Activated naive CD4-positive, alpha-beta T cell treated with anti-CD3 and anti-CD28 coated beads, Interleukin-2, amount 10 ng/mL, durations not matched to agents 7 days and 5 days (primary cell): ENCODE measurements around the gene ALG14.

Experiments used
- CTCF ChIA-PET: fragments of 350-600 bp; sonication (Branson Sonifier 250); formaldehyde crosslinking; loops from one replicate; lab custom pipeline; 2021; ENCODE audit warnings: antibody characterized with exemption; lab: Charles Lee
- DNase-seq: peaks from one replicate; pipeline ENCODE4 v3.0.0-alpha.2; 2020
- H3K27ac Mint-ChIP-seq: one replicate; pipeline ENCODE4 v1.8.0; 2021; ENCODE audit warnings: mild to moderate bottlenecking, moderate library complexity, mixed read lengths
- H3K27me3 Mint-ChIP-seq: one replicate; pipeline ENCODE4 v1.8.0; 2021; ENCODE audit warnings: mild to moderate bottlenecking, mixed read lengths
- H3K36me3 Mint-ChIP-seq: one replicate; pipeline ENCODE4 v1.8.0; 2021; ENCODE audit warnings: mixed read lengths
- H3K4me1 Mint-ChIP-seq: one replicate; pipeline ENCODE4 v1.8.0; 2021; ENCODE audit warnings: mixed read lengths
- H3K4me3 Mint-ChIP-seq: one replicate; pipeline ENCODE4 v1.8.0; 2021; ENCODE audit warnings: mild to moderate bottlenecking, moderate library complexity, mixed read lengths
- H3K9me3 Mint-ChIP-seq: one replicate; pipeline ENCODE4 v1.8.0; 2021; ENCODE audit warnings: mixed read lengths

Gene ALG14

GRCh38 chr1:94931254-94931841 is 141.4 kb downstream of the ALG14 start:
- no peaks in the 10 kb centered on the region for H3K36me3 Mint-ChIP-seq
- no peak overlapping the region for H3K27ac Mint-ChIP-seq
- H3K4me1 Mint-ChIP-seq: peaks cover 8% of the 10 kb centered on the region
- no peaks in the 10 kb centered on the region for H3K9me3 Mint-ChIP-seq
- no peak for DNase-seq
- H3K4me3 Mint-ChIP-seq: no peak overlapping the region
- peaks cover 38% of the 10 kb centered on the region for H3K27me3 Mint-ChIP-seq
- CTCF ChIA-PET: no interaction called here

GRCh38 chr1:94929351-94930217 is 143.2 kb downstream of the ALG14 start:
- CTCF ChIA-PET: no interaction called here
- Mint-ChIP-seq H3K9me3 (no peaks in the 10 kb centered on the region), H3K36me3 (peaks cover 2% of the 10 kb centered on the region), H3K27me3 (peaks cover 47% of the 10 kb centered on the region), H3K4me3 (no peak overlapping the region), H3K4me1 (peaks cover 15% of the 10 kb centered on the region), H3K27ac (no peak overlapping the region)
- no peak for DNase-seq

GRCh38 chr1:94928293-94928939 is 144.3 kb downstream of the ALG14 start:
- H3K27ac Mint-ChIP-seq: no peak overlapping the region
- H3K27me3 Mint-ChIP-seq: peaks cover 53% of the 10 kb centered on the region
- H3K4me3 Mint-ChIP-seq: no peak overlapping the region
- H3K4me1 Mint-ChIP-seq: peaks cover 18% of the 10 kb centered on the region
- no peak for DNase-seq
- no peaks in the 10 kb centered on the region for H3K9me3 Mint-ChIP-seq
- CTCF ChIA-PET: interaction anchor here (0.9 kb wide), 1 partner anchor 8 kb away, joined by 4 read pairs; no protein-coding TSS in a partner anchor
- peaks cover 2% of the 10 kb centered on the region for H3K36me3 Mint-ChIP-seq

- Mint-ChIP-seq H3K4me3 (peak overlapping the region; percentile 68), H3K4me1 (peaks cover 22% of the 10 kb centered on the region), H3K36me3 (peaks cover 2% of the 10 kb centered on the region), H3K27ac (no peak overlapping the region), H3K9me3 (no peaks in the 10 kb centered on the region), H3K27me3 (peaks cover 49% of the 10 kb centered on the region)
- CTCF ChIA-PET: interaction anchor here (0.9 kb wide), 1 partner anchor 8 kb away, joined by 4 read pairs; no protein-coding TSS in a partner anchor
- no peak for DNase-seq
These were observed 145.2 kb downstream of the ALG14 start for GRCh38 chr1:94927405-94928175.

- DNase-seq: peak; percentile 77
- no peaks in the 10 kb centered on the region for H3K9me3 Mint-ChIP-seq
- peaks cover 49% of the 10 kb centered on the region for H3K27me3 Mint-ChIP-seq
- peak within 1 kb of the TSS; percentile 81 for H3K4me3 Mint-ChIP-seq
- CTCF ChIA-PET: no interaction called here
- H3K4me1 Mint-ChIP-seq: peaks cover 22% of the 10 kb centered on the region
- H3K36me3 Mint-ChIP-seq: peaks cover 2% of the 10 kb centered on the region
- no peak within 1 kb of the TSS for H3K27ac Mint-ChIP-seq
These were observed 145.8 kb downstream of the ALG14 start, which contains the start of gene CNN3 for GRCh38 chr1:94926915-94927404. TSS of gene CNN3 (minus strand) at chr1:94927110. CDS start at chr1:94926894, 216 bp downstream.

- no peak overlapping the region for H3K27ac Mint-ChIP-seq
- CTCF ChIA-PET: no interaction called here
- H3K4me3 Mint-ChIP-seq: peak overlapping the region; percentile 81
- peaks cover 22% of the 10 kb centered on the region for H3K4me1 Mint-ChIP-seq
- H3K27me3 Mint-ChIP-seq: peaks cover 49% of the 10 kb centered on the region
- peaks cover 2% of the 10 kb centered on the region for H3K36me3 Mint-ChIP-seq
- DNase-seq: peak; percentile 46
- no peaks in the 10 kb centered on the region for H3K9me3 Mint-ChIP-seq
These were observed 146.4 kb downstream of the ALG14 start for GRCh38 chr1:94926126-94926914.

- peak; percentile 20 for DNase-seq
- Mint-ChIP-seq H3K4me3 (peak overlapping the region; percentile 81), H3K27me3 (peaks cover 53% of the 10 kb centered on the region)
These were observed 147.1 kb downstream of the ALG14 start for GRCh38 chr1:94925561-94926125.

GRCh38 chr1:94925004-94925403 is 147.7 kb downstream of the ALG14 start:
- peak overlapping the region; percentile 81 for H3K4me3 Mint-ChIP-seq

More at GRCh38 chr1:94925561-94926125, 147.1 kb downstream of the ALG14 start:
- Mint-ChIP-seq H3K4me1 (peaks cover 22% of the 10 kb centered on the region), H3K27ac (no peak overlapping the region), H3K9me3 (no peaks in the 10 kb centered on the region), H3K36me3 (peaks cover 2% of the 10 kb centered on the region)
- CTCF ChIA-PET: interaction anchor here (1.3 kb wide), 1 partner anchor 118 kb away, joined by 3 read pairs; no protein-coding TSS in a partner anchor

More at GRCh38 chr1:94925004-94925403, 147.7 kb downstream of the ALG14 start:
- H3K27me3 Mint-ChIP-seq: peaks cover 53% of the 10 kb centered on the region
- no peak overlapping the region for H3K27ac Mint-ChIP-seq
- no peaks in the 10 kb centered on the region for H3K9me3 Mint-ChIP-seq
- H3K36me3 Mint-ChIP-seq: peaks cover 2% of the 10 kb centered on the region
- DNase-seq: no peak
- H3K4me1 Mint-ChIP-seq: peaks cover 22% of the 10 kb centered on the region
- CTCF ChIA-PET: interaction anchor here (1.3 to 1.6 kb wide), 2 partner anchors 117 to 118 kb away, joined by 3 to 4 read pairs; no protein-coding TSS in a partner anchor
